Nephron progenitor cell (in vitro differentiated cells): Measurements from ENCODE around the gene GDI2.

Experiments used
- DNase-seq: peaks from one replicate; pipeline ENCODE4 v3.0.0; 2021
- H3K27ac Mint-ChIP-seq: 2 replicates; pipeline ENCODE4 v1.8.0; 2021; ENCODE audit warnings: mild to moderate bottlenecking, moderate library complexity, mixed read lengths
- H3K27me3 Mint-ChIP-seq: 2 replicates; pipeline ENCODE4 v1.8.0; 2021; ENCODE audit warnings: mild to moderate bottlenecking, low read depth, mixed read lengths; ENCODE audit not compliant: poor library complexity
- H3K36me3 Mint-ChIP-seq: 2 replicates; pipeline ENCODE4 v1.8.0; 2021; ENCODE audit warnings: low read depth, mixed read lengths
- H3K4me1 Mint-ChIP-seq: 2 replicates; pipeline ENCODE4 v1.8.0; 2021; ENCODE audit warnings: mixed read lengths
- H3K4me3 Mint-ChIP-seq: 2 replicates; pipeline ENCODE4 v1.8.0; 2021; ENCODE audit warnings: mild to moderate bottlenecking, moderate library complexity, mixed read lengths
- H3K9me3 Mint-ChIP-seq: 2 replicates; pipeline ENCODE4 v1.8.0; 2021; ENCODE audit warnings: mild to moderate bottlenecking, moderate library complexity, mixed read lengths
- TF ChIP-seq, protein P1 (sequence below): fragments of 200-600 bp; sonication (generic); IDR thresholded peaks from 2 replicates; pipeline ENCODE4 v1.5.0; 2021; ENCODE audit warnings: antibody characterized with exemption

Gene GDI2

GRCh38 chr10:5757766-5758517 lies 55.3 kb downstream of the GDI2 start:
- Mint-ChIP-seq H3K27ac (peak overlapping the region; percentile 89), H3K4me3 (no peak overlapping the region)

GRCh38 chr10:5752301-5752871 lies 60.8 kb downstream of the GDI2 start:
- H3K27ac Mint-ChIP-seq: peak overlapping the region; percentile 38
- H3K4me3 Mint-ChIP-seq: no peak overlapping the region
- TF ChIP-seq, protein P1, sequence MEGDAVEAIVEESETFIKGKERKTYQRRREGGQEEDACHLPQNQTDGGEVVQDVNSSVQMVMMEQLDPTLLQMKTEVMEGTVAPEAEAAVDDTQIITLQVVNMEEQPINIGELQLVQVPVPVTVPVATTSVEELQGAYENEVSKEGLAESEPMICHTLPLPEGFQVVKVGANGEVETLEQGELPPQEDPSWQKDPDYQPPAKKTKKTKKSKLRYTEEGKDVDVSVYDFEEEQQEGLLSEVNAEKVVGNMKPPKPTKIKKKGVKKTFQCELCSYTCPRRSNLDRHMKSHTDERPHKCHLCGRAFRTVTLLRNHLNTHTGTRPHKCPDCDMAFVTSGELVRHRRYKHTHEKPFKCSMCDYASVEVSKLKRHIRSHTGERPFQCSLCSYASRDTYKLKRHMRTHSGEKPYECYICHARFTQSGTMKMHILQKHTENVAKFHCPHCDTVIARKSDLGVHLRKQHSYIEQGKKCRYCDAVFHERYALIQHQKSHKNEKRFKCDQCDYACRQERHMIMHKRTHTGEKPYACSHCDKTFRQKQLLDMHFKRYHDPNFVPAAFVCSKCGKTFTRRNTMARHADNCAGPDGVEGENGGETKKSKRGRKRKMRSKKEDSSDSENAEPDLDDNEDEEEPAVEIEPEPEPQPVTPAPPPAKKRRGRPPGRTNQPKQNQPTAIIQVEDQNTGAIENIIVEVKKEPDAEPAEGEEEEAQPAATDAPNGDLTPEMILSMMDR: no peak
- no peak for DNase-seq
- peaks cover 23% of the 10 kb centered on the region for H3K4me1 Mint-ChIP-seq
- H3K36me3 Mint-ChIP-seq: peaks cover 69% of the 10 kb centered on the region
- H3K27me3 Mint-ChIP-seq: no peaks in the 10 kb centered on the region
- H3K9me3 Mint-ChIP-seq: no peaks in the 10 kb centered on the region

More at GRCh38 chr10:5757766-5758517, 55.3 kb downstream of the GDI2 start:
- peaks cover 11% of the 10 kb centered on the region for H3K4me1 Mint-ChIP-seq
- H3K36me3 Mint-ChIP-seq: peaks cover 70% of the 10 kb centered on the region
- no peaks in the 10 kb centered on the region for H3K9me3 Mint-ChIP-seq
- DNase-seq: no peak
- H3K27me3 Mint-ChIP-seq: no peaks in the 10 kb centered on the region
- TF ChIP-seq, protein P1: no peak

DNA sequence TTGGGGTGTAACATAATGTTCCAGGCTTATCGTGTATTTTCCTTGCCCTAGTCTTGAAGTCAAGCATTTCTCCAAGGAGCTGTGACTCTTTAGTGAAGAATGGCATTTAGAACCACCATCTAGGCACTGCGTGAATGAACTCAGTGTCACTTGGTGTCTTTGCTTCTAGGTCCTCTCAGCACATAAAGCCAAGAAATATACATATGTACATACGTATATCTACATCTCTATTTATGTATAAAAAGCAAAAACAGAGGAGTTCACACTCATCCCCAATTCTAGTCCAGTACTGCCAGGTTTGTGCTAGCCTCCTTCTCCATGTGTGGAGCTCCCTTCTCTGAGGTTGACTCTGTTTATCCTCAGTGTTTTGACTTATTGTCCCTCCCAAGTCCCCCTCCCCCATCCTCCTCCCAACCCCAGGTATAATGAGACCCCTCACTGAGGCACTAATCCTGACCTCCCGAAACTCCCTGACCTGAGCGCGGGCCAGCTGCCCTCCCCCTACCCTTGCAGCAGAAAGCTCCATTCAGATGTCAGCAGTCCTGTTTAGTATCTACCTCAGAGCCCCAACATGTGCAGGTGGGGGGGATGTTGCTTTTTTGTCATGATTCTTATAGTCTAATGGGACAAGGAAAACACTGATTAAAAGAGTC lies 61.5 kb downstream of the GDI2 start:
- Mint-ChIP-seq H3K4me3 (no peak overlapping the region), H3K27ac (no peak overlapping the region), H3K9me3 (no peaks in the 10 kb centered on the region), H3K36me3 (peaks cover 69% of the 10 kb centered on the region), H3K27me3 (no peaks in the 10 kb centered on the region), H3K4me1 (peaks cover 22% of the 10 kb centered on the region)
- TF ChIP-seq, protein P1: no peak
- no peak for DNase-seq

GRCh38 chr10:5748394-5748803 lies 64.8 kb downstream of the GDI2 start:
- Mint-ChIP-seq H3K4me1 (peaks cover 18% of the 10 kb centered on the region), H3K9me3 (no peaks in the 10 kb centered on the region), H3K27ac (peak overlapping the region; percentile 69), H3K4me3 (no peak overlapping the region), H3K27me3 (no peaks in the 10 kb centered on the region), H3K36me3 (peaks cover 71% of the 10 kb centered on the region)
- DNase-seq: no peak
- TF ChIP-seq, protein P1: no peak

DNA sequence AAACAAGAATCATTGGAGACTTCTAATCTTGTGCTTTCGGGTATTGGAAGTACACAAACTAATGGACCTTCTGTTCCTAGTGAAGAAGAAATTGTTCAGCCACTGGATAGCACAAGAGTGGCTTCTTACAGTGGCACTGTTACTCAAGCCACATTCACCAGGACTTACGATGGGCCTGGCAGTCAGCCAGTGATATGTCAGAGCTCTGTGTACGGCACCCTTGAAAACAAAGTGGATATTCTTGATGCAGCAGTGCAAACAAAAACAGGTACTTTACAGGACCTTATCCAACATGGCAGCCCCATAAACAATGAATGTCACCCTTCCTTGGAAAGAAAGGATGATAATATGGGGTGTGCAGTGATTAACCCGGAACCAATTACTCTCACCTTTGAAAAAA lies 67.0 kb downstream of the GDI2 start:
- no peaks in the 10 kb centered on the region for H3K9me3 Mint-ChIP-seq
- no peaks in the 10 kb centered on the region for H3K4me1 Mint-ChIP-seq
- H3K36me3 Mint-ChIP-seq: peaks cover 67% of the 10 kb centered on the region
- TF ChIP-seq, protein P1: no peak
- peak overlapping the region; percentile 36 for H3K27ac Mint-ChIP-seq
- no peak overlapping the region for H3K4me3 Mint-ChIP-seq
- DNase-seq: no peak
- no peaks in the 10 kb centered on the region for H3K27me3 Mint-ChIP-seq
